ENCODE results near the gene BARX2. TPM values are rescaled to one million over a fixed set of nuclear protein-coding genes. Genes with fewer than 3 reads are reported as not detected.

The BARX2 gene
- total RNA-seq, 1 donor from 2014 or later: not detected

DNA sequence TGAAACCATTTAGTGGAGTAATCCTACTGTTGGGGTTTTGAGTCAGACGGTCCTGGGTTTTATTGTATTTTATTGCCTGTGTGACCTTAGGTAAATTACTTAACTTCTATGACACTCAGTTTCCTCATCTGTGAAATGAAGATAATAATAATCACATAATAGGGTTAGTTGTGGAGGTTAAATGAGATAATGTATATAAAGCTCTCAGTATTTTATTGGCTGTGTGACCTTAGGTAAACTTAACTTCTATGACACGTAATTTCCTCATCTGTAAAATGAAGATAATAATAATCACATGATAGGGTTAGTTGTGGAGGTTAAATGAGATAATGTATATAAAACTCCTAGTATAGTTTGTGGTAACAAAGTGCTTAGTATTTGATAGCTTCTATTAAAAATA lies 13.2 kb downstream of the BARX2 start:
- Mint-ChIP-seq H3K4me3 (no peak overlapping the region), H3K36me3 (ENCODE audit: low read depth) (no peaks in the 10 kb centered on the region), H3K27me3 (ENCODE audit: low read depth) (peaks cover 29% of the 10 kb centered on the region), H3K9me3 (no peaks in the 10 kb centered on the region), H3K4me1 (peaks cover 6% of the 10 kb centered on the region), H3K27ac (ENCODE audit: unreplicated experiment) (no peak overlapping the region)
- no peak for DNase-seq (ENCODE audit: low read depth, low spot score)
- TF ChIP-seq, protein P1, sequence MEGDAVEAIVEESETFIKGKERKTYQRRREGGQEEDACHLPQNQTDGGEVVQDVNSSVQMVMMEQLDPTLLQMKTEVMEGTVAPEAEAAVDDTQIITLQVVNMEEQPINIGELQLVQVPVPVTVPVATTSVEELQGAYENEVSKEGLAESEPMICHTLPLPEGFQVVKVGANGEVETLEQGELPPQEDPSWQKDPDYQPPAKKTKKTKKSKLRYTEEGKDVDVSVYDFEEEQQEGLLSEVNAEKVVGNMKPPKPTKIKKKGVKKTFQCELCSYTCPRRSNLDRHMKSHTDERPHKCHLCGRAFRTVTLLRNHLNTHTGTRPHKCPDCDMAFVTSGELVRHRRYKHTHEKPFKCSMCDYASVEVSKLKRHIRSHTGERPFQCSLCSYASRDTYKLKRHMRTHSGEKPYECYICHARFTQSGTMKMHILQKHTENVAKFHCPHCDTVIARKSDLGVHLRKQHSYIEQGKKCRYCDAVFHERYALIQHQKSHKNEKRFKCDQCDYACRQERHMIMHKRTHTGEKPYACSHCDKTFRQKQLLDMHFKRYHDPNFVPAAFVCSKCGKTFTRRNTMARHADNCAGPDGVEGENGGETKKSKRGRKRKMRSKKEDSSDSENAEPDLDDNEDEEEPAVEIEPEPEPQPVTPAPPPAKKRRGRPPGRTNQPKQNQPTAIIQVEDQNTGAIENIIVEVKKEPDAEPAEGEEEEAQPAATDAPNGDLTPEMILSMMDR (conservative IDR thresholded peaks at IDR 0.05): no peak

DNA sequence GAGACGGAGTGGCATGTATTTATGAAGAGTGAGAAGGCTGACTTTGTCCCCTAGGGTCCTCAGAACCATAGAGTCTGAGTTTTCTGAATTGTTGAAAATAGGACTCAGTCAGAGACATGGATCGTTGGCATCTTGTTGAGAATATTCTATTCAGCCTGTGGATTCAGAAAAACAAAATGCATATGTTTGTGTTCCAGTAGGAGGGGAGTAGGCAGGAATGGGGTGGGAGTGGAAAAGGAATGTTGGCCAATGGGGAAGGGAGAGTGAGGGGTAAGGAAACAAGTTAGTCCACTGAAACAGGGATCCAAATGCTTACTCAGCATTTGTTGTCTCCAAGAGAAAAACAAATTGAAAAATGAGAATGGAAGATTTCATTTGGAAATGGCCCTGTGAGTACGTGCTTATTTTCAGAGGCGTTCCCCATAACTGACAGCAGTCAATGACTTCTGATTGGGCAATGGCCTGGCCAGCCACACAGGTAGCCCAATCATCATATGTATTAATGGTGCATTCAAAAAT lies 14.7 kb downstream of the BARX2 start:
- Mint-ChIP-seq H3K27ac (ENCODE audit: unreplicated experiment) (no peak overlapping the region), H3K4me1 (peaks cover 10% of the 10 kb centered on the region), H3K9me3 (no peaks in the 10 kb centered on the region), H3K36me3 (ENCODE audit: low read depth) (no peaks in the 10 kb centered on the region), H3K4me3 (no peak overlapping the region), H3K27me3 (ENCODE audit: low read depth) (peaks cover 18% of the 10 kb centered on the region)
- TF ChIP-seq, protein P1 (conservative IDR thresholded peaks at IDR 0.05): no peak
- DNase-seq (ENCODE audit: low read depth, low spot score): no peak

DNA sequence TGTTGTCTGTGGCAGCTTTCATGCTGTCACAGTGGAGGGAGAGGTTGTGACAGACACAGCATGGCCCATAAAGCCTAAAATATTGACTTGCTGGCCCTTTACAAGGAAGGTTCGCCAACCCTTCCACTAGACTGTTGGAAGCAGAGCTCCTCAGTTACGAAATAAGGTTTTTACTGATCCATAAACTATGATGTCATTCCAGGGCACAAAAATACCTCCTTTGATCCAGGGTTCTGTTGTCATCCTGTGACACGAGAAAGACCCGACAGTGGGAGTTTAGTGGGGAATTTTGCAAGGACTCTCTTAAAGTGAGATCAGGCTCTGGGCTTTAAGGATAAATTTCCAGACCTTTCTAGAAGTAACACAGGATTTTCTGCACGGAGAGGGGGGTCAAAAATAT lies 15.7 kb downstream of the BARX2 start:
- no peak for DNase-seq (ENCODE audit: low read depth, low spot score)
- Mint-ChIP-seq H3K27me3 (ENCODE audit: low read depth) (peaks cover 15% of the 10 kb centered on the region), H3K4me1 (peaks cover 13% of the 10 kb centered on the region), H3K27ac (ENCODE audit: unreplicated experiment) (no peak overlapping the region), H3K9me3 (no peaks in the 10 kb centered on the region), H3K36me3 (ENCODE audit: low read depth) (no peaks in the 10 kb centered on the region), H3K4me3 (no peak overlapping the region)
- TF ChIP-seq, protein P1 (conservative IDR thresholded peaks at IDR 0.05): no peak

DNA sequence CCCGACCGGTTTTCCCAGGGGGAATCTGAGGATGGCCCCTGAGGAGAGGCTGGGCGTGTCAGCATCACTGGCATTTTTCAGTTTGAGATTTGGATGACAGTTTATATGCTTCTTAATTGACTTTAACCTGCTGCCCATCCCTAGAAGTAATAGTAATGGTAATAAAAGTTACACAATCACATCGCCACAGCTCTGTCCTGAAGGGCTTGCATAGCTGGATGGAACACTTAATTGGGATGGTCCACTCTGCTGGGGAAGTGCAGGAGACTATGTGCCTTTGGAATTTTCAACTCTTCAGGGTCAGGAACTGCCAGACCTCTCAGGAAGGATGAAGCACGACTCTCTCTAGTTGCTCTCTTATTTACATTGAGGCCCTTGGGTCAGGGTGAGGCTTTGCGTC lies 16.2 kb downstream of the BARX2 start:
- H3K4me1 Mint-ChIP-seq: peaks cover 13% of the 10 kb centered on the region
- no peak for DNase-seq (ENCODE audit: low read depth, low spot score)
- peaks cover 14% of the 10 kb centered on the region for H3K27me3 Mint-ChIP-seq (ENCODE audit: low read depth)
- no peak overlapping the region for H3K4me3 Mint-ChIP-seq
- TF ChIP-seq, protein P1 (conservative IDR thresholded peaks at IDR 0.05): no peak
- H3K27ac Mint-ChIP-seq (ENCODE audit: unreplicated experiment): no peak overlapping the region
- no peaks in the 10 kb centered on the region for H3K36me3 Mint-ChIP-seq (ENCODE audit: low read depth)
- H3K9me3 Mint-ChIP-seq: no peaks in the 10 kb centered on the region

DNA sequence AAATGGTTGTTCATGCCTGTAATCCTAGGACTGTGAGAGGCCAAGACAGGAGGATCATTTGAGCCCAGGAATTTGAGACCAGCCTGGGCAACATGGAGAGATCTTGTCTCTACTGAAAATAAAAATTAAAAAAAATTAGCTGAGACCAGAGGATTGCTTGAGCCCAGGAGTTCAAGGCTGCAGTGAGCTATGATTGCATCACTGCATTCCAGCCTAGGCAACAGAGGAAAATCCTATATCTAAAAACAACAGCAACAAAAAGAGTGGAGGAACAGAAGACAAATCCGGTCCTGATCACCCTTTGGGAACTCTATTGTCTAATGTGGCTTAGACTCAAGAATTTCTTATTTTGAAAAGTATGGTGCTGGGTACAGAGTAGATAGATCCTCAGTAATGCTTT lies 17.3 kb downstream of the BARX2 start:
- Mint-ChIP-seq H3K9me3 (peaks cover under 1% of the 10 kb centered on the region), H3K4me1 (peaks cover 13% of the 10 kb centered on the region), H3K4me3 (no peak overlapping the region), H3K27ac (ENCODE audit: unreplicated experiment) (no peak overlapping the region), H3K27me3 (ENCODE audit: low read depth) (peaks cover 5% of the 10 kb centered on the region), H3K36me3 (ENCODE audit: low read depth) (no peaks in the 10 kb centered on the region)
- TF ChIP-seq, protein P1 (conservative IDR thresholded peaks at IDR 0.05): no peak
- DNase-seq (ENCODE audit: low read depth, low spot score): no peak
